OCI-LY1 (cell line): ENCODE data around the gene HS3ST4.

Experiments
- H2AFZ ChIP-seq: fragments of 200-600 bp; sonication (generic), shearing (Covaris generic); 2 replicates; pipeline ENCODE4 v1.6.0; 2014; ENCODE audit warnings: antibody characterized with exemption, mild to moderate bottlenecking, low read length
- H3F3A ChIP-seq: fragments of 200-600 bp; sonication (generic), shearing (Covaris generic); 2 replicates; pipeline ENCODE4 v1.6.0; 2014; ENCODE audit warnings: mild to moderate bottlenecking, antibody characterized with exemption, low read length, moderate library complexity; ENCODE audit not compliant: insufficient read depth
- H3K27ac ChIP-seq: fragments of 200-600 bp; sonication (generic); 2 replicates; pipeline ENCODE4 v1.5.1; 2014; ENCODE audit warnings: low read length, mixed run types, mild to moderate bottlenecking, low read depth; ENCODE audit not compliant: poor library complexity, severe bottlenecking
- H3K27me3 ChIP-seq: fragments of 200-600 bp; sonication (generic); 2 replicates; pipeline ENCODE4 v1.6.0; 2014; ENCODE audit warnings: antibody characterized with exemption, mild to moderate bottlenecking, low read length, moderate library complexity; ENCODE audit not compliant: insufficient read depth
- H3K36me3 ChIP-seq: fragments of 200-600 bp; sonication (generic); 2 replicates; pipeline ENCODE4 v1.6.1; 2014; ENCODE audit warnings: mild to moderate bottlenecking, antibody characterized with exemption, low read length, moderate library complexity, mixed read lengths; ENCODE audit not compliant: insufficient read depth
- H3K4me1 ChIP-seq: fragments of 200-600 bp; sonication (generic); 2 replicates; pipeline ENCODE4 v1.5.1; 2014; ENCODE audit warnings: mild to moderate bottlenecking, low read length, moderate library complexity; ENCODE audit not compliant: insufficient read depth, severe bottlenecking
- H3K4me2 ChIP-seq: fragments of 200-600 bp; sonication (generic), shearing (Covaris generic); 2 replicates; pipeline ENCODE4 v1.6.1; 2014; ENCODE audit warnings: low read length
- H3K4me3 ChIP-seq: fragments of 200-600 bp; sonication (generic); 2 replicates; pipeline ENCODE4 v1.5.1; 2014; ENCODE audit warnings: low read length, low read depth, mild to moderate bottlenecking, mixed read lengths; ENCODE audit not compliant: poor library complexity, severe bottlenecking
- H3K79me2 ChIP-seq: fragments of 200-600 bp; shearing (Covaris generic); 2 replicates; pipeline ENCODE4 v1.6.1; 2016; ENCODE audit warnings: mixed run types, low read length, mixed read lengths; ENCODE audit not compliant: insufficient read depth
- H3K9ac ChIP-seq: fragments of 200-600 bp; sonication (generic), shearing (Covaris generic); 2 replicates; pipeline ENCODE4 v1.6.1; 2014; ENCODE audit warnings: mild to moderate bottlenecking, low read length, mixed read lengths
- H3K9me2 ChIP-seq: fragments of 200-600 bp; sonication (generic), shearing (Covaris generic); 2 replicates; pipeline ENCODE4 v1.6.1; 2014; ENCODE audit warnings: low read depth, mild to moderate bottlenecking, low read length, mixed read lengths
- H3K9me3 ChIP-seq: fragments of 200-600 bp; shearing (Covaris generic); 2 replicates; pipeline ENCODE4 v1.6.1; 2014; ENCODE audit warnings: low read length, mixed read lengths
- H4K20me1 ChIP-seq: fragments of 200-600 bp; sonication (generic), shearing (Covaris generic); 2 replicates; pipeline ENCODE4 v1.6.0; 2016; ENCODE audit warnings: mild to moderate bottlenecking, low read length; ENCODE audit not compliant: insufficient read depth
- CTCF ChIP-seq: fragments of 200-600 bp; sonication (generic), shearing (Covaris generic); IDR thresholded peaks from 2 replicates; pipeline ENCODE4 v1.5.1; 2017; ENCODE audit warnings: mild to moderate bottlenecking, antibody characterized with exemption, low read length, moderate library complexity, mixed read lengths
- EZH2 ChIP-seq: fragments of 200-600 bp; sonication (generic), shearing (Covaris generic); IDR thresholded peaks from 2 replicates; pipeline ENCODE4 v1.8.0; 2017; ENCODE audit warnings: borderline replicate concordance, mixed run types, mild to moderate bottlenecking, antibody characterized with exemption, low read length, moderate library complexity, mixed read lengths

Gene HS3ST4

GRCh38 chr16:26139884-26140283 is 448.1 kb downstream of the HS3ST4 start:
- Histone ChIP-seq H3K9me3 (no peaks in the 10 kb centered on the region), H3K4me2 (no peak overlapping the region), H2AFZ (no peak overlapping the region), H3K27me3 (no peaks in the 10 kb centered on the region), H3K4me3 (no peak overlapping the region), H3K27ac (no peak overlapping the region), H3K9me2 (no peaks in the 10 kb centered on the region), H3F3A (no peaks in the 10 kb centered on the region), H3K4me1 (no peaks in the 10 kb centered on the region), H3K9ac (no peak overlapping the region), H4K20me1 (no peaks in the 10 kb centered on the region), H3K36me3 (no peaks in the 10 kb centered on the region), H3K79me2 (no peaks in the 10 kb centered on the region)
- TF ChIP-seq CTCF (no peak), EZH2 (no peak)

GRCh38 chr16:26149364-26150190 is 457.8 kb downstream of the HS3ST4 start:
- Histone ChIP-seq H3K79me2 (no peaks in the 10 kb centered on the region), H3K9me3 (no peaks in the 10 kb centered on the region), H3F3A (no peaks in the 10 kb centered on the region), H3K4me1 (no peaks in the 10 kb centered on the region), H3K27me3 (no peaks in the 10 kb centered on the region), H2AFZ (no peak overlapping the region), H3K9me2 (no peaks in the 10 kb centered on the region), H3K36me3 (no peaks in the 10 kb centered on the region), H3K27ac (no peak overlapping the region), H3K9ac (no peak overlapping the region), H3K4me2 (no peak overlapping the region), H3K4me3 (no peak overlapping the region), H4K20me1 (no peaks in the 10 kb centered on the region)
- TF ChIP-seq CTCF (no peak), EZH2 (no peak)

GRCh38 chr16:26155221-26155620 is 463.5 kb downstream of the HS3ST4 start:
- TF ChIP-seq CTCF = no peak
- no peak for TF ChIP-seq EZH2

More at GRCh38 chr16:26155221-26155620, 463.5 kb downstream of the HS3ST4 start:
- Histone ChIP-seq H3K4me3 (no peak overlapping the region), H3K4me1 (no peaks in the 10 kb centered on the region), H3K36me3 (no peaks in the 10 kb centered on the region), H4K20me1 (no peaks in the 10 kb centered on the region), H3K9ac (no peak overlapping the region), H3K79me2 (no peaks in the 10 kb centered on the region), H3K4me2 (no peak overlapping the region), H3K9me3 (no peaks in the 10 kb centered on the region), H3K27me3 (no peaks in the 10 kb centered on the region), H3F3A (no peaks in the 10 kb centered on the region), H2AFZ (no peak overlapping the region), H3K9me2 (no peaks in the 10 kb centered on the region), H3K27ac (no peak overlapping the region)
